Breast epithelium (tissue), 4 donors: Measurements from ENCODE around the gene DGKI. TPM values are rescaled to one million over a fixed set of nuclear protein-coding genes. Genes with fewer than 3 reads are reported as not detected.

Experiments
- DNase-seq, 2 donors: peaks; one replicate each; pipeline ENCODE4 v3.0.0-alpha.2; 2019; ENCODE audit warnings: low spot score in 2 of 2
- H3K27ac ChIP-seq, 2 donors: fragments of 200-600 bp; sonication (generic) in 1 of 2; one replicate each; pipeline ENCODE4 v1.5.1; 2016 to 2019; ENCODE audit warnings: mild to moderate bottlenecking in 1 of 2
- H3K27me3 ChIP-seq, 2 donors: fragments of 200-600 bp; sonication (generic) in 1 of 2; one replicate each; pipeline versions ENCODE4 v1.5.1 to v1.6.0; 2017 to 2019; ENCODE audit warnings: control low read depth in 1 of 2, mild to moderate bottlenecking in 1 of 2
- H3K36me3 ChIP-seq: fragments of 200-600 bp; one replicate; pipeline ENCODE4 v1.5.1; 2019
- H3K4me1 ChIP-seq, 2 donors: fragments of 200-600 bp; sonication (generic); one replicate each; pipeline ENCODE4 v1.5.1; 2016 to 2019; ENCODE audit warnings: control low read depth in 1 of 2
- H3K4me3 ChIP-seq, 3 donors: fragments of 200-600 bp; sonication (generic); 1 replicate in 2 of 3; 2 replicates in 1 of 3; pipeline ENCODE4 v1.5.1; 2016 to 2019; ENCODE audit warnings: mild to moderate bottlenecking in 3 of 3, moderate library complexity in 2 of 3
- H3K9me3 ChIP-seq, 2 donors: fragments of 200-600 bp; sonication (generic) in 1 of 2; one replicate each; pipeline ENCODE4 v1.5.1; 2016 to 2019; ENCODE audit warnings: control low read depth in 1 of 2
- CTCF ChIP-seq, 3 donors: fragments of 450-650 bp; IDR thresholded peaks; one replicate each; pipeline ENCODE4 v1.5.1; 2016 to 2017; ENCODE audit warnings: antibody characterized with exemption in 3 of 3, mild to moderate bottlenecking in 3 of 3, moderate library complexity in 3 of 3
- POLR2A ChIP-seq: fragments of 450-650 bp; IDR thresholded peaks from one replicate; pipeline ENCODE4 v1.6.1; 2016; ENCODE audit warnings: antibody characterized with exemption, mild to moderate bottlenecking, moderate library complexity
- POLR2AphosphoS5 ChIP-seq, 3 donors: sonication (generic); formaldehyde crosslinking; IDR thresholded peaks; one replicate each; pipeline ENCODE4 v1.6.1; 2017; ENCODE audit warnings: antibody characterized with exemption in 3 of 3
- intact Hi-C: fragments of 100-400 bp; cut with DNase I; formaldehyde crosslinking; loops from one replicate; pipeline ENCODE4 v1.15.1; 2023; ENCODE audit warnings: low total_unique reads
- total RNA-seq, 3 donors: library from RNA; depleted of rRNA; stranded (reverse); fragments of >200 nt; gene quantifications; one replicate each; pipeline ENCODE4 v1.1.0, GENCODE V29; 2016

DGKI gene
- total RNA-seq, 3 donors from 2014 or later, result 2.7 to 4.1 (median 2.9) TPM

GRCh38 chr7:137747359-137748031 lies 99.3 kb downstream of the DGKI start:
- DNase-seq, result no peak
- Histone ChIP-seq H3K36me3 (no peaks in the 10 kb centered on the region), H3K27me3 (no peaks in the 10 kb centered on the region), H3K4me1 (no peaks in the 10 kb centered on the region), H3K27ac (no peak overlapping the region), H3K9me3 (peaks cover 0 to 10% of the 10 kb centered on the region in 2 donors), H3K4me3 (no peak overlapping the region)
- intact Hi-C loops, result no loop called here
- TF ChIP-seq CTCF (IDR thresholded peaks at IDR 0.05) (no peak), POLR2AphosphoS5 (IDR thresholded peaks at IDR 0.05) (no peak), POLR2A (no peak)

GRCh38 chr7:137743021-137743420 lies 103.8 kb downstream of the DGKI start:
- intact Hi-C loops, result no loop called here
- Histone ChIP-seq H3K36me3 (no peaks in the 10 kb centered on the region), H3K4me1 (no peaks in the 10 kb centered on the region), H3K27me3 (no peaks in the 10 kb centered on the region), H3K9me3 (peaks cover 0 to 10% of the 10 kb centered on the region in 2 donors), H3K27ac (no peak overlapping the region), H3K4me3 (no peak overlapping the region)
- no peak for TF ChIP-seq CTCF (IDR thresholded peaks at IDR 0.05)
- TF ChIP-seq POLR2AphosphoS5 (IDR thresholded peaks at IDR 0.05), result no peak
- no peak for TF ChIP-seq POLR2A
- no peak for DNase-seq

GRCh38 chr7:137742051-137742450 lies 104.7 kb downstream of the DGKI start:
- Histone ChIP-seq H3K36me3 (no peaks in the 10 kb centered on the region), H3K27ac (no peak overlapping the region), H3K4me1 (no peaks in the 10 kb centered on the region), H3K9me3 (peaks cover 0 to 10% of the 10 kb centered on the region in 2 donors), H3K4me3 (no peak overlapping the region), H3K27me3 (no peaks in the 10 kb centered on the region)
- TF ChIP-seq POLR2A (no peak), CTCF (IDR thresholded peaks at IDR 0.05) (no peak), POLR2AphosphoS5 (IDR thresholded peaks at IDR 0.05) (no peak)
- intact Hi-C loops, result no loop called here
- no peak for DNase-seq

- intact Hi-C loops, result no loop called here
- no peak for DNase-seq
- Histone ChIP-seq H3K36me3 (no peaks in the 10 kb centered on the region), H3K9me3 (peaks cover 0 to 10% of the 10 kb centered on the region in 2 donors), H3K4me3 (no peak overlapping the region), H3K4me1 (no peaks in the 10 kb centered on the region), H3K27ac (no peak overlapping the region), H3K27me3 (no peaks in the 10 kb centered on the region)
- TF ChIP-seq CTCF (IDR thresholded peaks at IDR 0.05) (no peak), POLR2A (no peak), POLR2AphosphoS5 (IDR thresholded peaks at IDR 0.05) (no peak)
Observed at GRCh38 chr7:137741443-137741842, 105.3 kb downstream of the DGKI start.

GRCh38 chr7:137734221-137734620 lies 112.6 kb downstream of the DGKI start:
- no peak for TF ChIP-seq POLR2AphosphoS5 (IDR thresholded peaks at IDR 0.05)
- TF ChIP-seq POLR2A, result no peak
- TF ChIP-seq CTCF (IDR thresholded peaks at IDR 0.05), result no peak
- intact Hi-C loops, result no loop called here
- H3K9me3 ChIP-seq, result no peaks in the 10 kb centered on the region

More at GRCh38 chr7:137734221-137734620, 112.6 kb downstream of the DGKI start:
- no peak overlapping the region for H3K27ac ChIP-seq
- H3K36me3 ChIP-seq, result no peaks in the 10 kb centered on the region
- H3K4me3 ChIP-seq, result no peak overlapping the region
- no peaks in the 10 kb centered on the region for H3K4me1 ChIP-seq
- no peak for DNase-seq
- H3K27me3 ChIP-seq, result no peaks in the 10 kb centered on the region
